ENCODE measurements around the gene STARD9. TPM values are rescaled to one million over a fixed set of nuclear protein-coding genes. Genes with fewer than 3 reads are reported as not detected.

STARD9 gene
- total and polyA plus RNA-seq, 2 experiments from 2014 or later = 1.8 to 6.2 TPM

DNA sequence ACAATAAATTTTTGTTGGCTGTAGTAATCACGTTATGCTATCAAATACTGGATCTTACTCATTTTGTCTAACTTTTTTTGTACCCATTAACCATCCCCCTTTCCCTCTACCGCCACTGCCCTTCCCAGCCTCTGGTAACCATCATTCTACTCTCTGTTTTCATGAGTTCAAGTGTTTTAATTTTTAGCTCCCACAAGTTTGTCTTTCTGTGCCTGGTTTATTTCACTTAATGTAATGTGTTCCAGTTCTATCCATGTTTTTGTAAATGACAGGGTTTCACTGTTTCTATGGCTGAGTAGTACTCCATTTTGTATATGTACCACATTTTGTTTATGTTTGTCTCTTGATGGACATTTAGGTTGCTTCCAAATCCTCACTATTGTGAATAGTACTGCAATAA, 52.1 kb downstream of the STARD9 start:
- no peaks in the 10 kb centered on the region for H3K9me2 ChIP-seq (ENCODE audit: insufficient read depth)
- H3K27me3 ChIP-seq (ENCODE audit: insufficient read depth) = no peaks in the 10 kb centered on the region
- H2AFZ ChIP-seq = no peak overlapping the region
- H3K9me3 Mint-ChIP-seq = no peaks in the 10 kb centered on the region; the same call in 1 of the 3 replicates
- no peak overlapping the region for H3K4me2 ChIP-seq
- TF ChIP-seq, protein P1, sequence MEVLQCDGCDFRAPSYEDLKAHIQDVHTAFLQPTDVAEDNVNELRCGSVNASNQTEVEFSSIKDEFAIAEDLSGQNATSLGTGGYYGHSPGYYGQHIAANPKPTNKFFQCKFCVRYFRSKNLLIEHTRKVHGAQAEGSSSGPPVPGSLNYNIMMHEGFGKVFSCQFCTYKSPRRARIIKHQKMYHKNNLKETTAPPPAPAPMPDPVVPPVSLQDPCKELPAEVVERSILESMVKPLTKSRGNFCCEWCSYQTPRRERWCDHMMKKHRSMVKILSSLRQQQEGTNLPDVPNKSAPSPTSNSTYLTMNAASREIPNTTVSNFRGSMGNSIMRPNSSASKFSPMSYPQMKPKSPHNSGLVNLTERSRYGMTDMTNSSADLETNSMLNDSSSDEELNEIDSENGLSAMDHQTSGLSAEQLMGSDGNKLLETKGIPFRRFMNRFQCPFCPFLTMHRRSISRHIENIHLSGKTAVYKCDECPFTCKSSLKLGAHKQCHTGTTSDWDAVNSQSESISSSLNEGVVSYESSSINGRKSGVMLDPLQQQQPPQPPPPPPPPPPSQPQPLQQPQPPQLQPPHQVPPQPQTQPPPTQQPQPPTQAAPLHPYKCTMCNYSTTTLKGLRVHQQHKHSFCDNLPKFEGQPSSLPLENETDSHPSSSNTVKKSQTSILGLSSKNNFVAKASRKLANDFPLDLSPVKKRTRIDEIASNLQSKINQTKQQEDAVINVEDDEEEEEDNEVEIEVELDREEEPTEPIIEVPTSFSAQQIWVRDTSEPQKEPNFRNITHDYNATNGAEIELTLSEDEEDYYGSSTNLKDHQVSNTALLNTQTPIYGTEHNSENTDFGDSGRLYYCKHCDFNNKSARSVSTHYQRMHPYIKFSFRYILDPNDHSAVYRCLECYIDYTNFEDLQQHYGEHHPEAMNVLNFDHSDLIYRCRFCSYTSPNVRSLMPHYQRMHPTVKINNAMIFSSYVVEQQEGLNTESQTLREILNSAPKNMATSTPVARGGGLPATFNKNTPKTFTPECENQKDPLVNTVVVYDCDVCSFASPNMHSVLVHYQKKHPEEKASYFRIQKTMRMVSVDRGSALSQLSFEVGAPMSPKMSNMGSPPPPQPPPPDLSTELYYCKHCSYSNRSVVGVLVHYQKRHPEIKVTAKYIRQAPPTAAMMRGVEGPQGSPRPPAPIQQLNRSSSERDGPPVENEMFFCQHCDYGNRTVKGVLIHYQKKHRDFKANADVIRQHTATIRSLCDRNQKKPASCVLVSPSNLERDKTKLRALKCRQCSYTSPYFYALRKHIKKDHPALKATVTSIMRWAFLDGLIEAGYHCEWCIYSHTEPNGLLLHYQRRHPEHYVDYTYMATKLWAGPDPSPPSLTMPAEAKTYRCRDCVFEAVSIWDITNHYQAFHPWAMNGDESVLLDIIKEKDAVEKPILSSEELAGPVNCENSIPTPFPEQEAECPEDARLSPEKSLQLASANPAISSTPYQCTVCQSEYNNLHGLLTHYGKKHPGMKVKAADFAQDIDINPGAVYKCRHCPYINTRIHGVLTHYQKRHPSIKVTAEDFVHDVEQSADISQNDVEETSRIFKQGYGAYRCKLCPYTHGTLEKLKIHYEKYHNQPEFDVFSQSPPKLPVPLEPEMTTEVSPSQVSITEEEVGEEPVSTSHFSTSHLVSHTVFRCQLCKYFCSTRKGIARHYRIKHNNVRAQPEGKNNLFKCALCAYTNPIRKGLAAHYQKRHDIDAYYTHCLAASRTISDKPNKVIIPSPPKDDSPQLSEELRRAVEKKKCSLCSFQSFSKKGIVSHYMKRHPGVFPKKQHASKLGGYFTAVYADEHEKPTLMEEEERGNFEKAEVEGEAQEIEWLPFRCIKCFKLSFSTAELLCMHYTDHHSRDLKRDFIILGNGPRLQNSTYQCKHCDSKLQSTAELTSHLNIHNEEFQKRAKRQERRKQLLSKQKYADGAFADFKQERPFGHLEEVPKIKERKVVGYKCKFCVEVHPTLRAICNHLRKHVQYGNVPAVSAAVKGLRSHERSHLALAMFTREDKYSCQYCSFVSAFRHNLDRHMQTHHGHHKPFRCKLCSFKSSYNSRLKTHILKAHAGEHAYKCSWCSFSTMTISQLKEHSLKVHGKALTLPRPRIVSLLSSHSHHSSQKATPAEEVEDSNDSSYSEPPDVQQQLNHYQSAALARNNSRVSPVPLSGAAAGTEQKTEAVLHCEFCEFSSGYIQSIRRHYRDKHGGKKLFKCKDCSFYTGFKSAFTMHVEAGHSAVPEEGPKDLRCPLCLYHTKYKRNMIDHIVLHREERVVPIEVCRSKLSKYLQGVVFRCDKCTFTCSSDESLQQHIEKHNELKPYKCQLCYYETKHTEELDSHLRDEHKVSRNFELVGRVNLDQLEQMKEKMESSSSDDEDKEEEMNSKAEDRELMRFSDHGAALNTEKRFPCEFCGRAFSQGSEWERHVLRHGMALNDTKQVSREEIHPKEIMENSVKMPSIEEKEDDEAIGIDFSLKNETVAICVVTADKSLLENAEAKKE (CRISPR knock-in tag; IDR thresholded peaks at IDR 0.05) = no peak
- no peak for TF ChIP-seq EZH2 (IDR thresholded peaks at IDR 0.05; ENCODE audit: low read depth, unreplicated experiment)
- TF ChIP-seq, protein P2, sequence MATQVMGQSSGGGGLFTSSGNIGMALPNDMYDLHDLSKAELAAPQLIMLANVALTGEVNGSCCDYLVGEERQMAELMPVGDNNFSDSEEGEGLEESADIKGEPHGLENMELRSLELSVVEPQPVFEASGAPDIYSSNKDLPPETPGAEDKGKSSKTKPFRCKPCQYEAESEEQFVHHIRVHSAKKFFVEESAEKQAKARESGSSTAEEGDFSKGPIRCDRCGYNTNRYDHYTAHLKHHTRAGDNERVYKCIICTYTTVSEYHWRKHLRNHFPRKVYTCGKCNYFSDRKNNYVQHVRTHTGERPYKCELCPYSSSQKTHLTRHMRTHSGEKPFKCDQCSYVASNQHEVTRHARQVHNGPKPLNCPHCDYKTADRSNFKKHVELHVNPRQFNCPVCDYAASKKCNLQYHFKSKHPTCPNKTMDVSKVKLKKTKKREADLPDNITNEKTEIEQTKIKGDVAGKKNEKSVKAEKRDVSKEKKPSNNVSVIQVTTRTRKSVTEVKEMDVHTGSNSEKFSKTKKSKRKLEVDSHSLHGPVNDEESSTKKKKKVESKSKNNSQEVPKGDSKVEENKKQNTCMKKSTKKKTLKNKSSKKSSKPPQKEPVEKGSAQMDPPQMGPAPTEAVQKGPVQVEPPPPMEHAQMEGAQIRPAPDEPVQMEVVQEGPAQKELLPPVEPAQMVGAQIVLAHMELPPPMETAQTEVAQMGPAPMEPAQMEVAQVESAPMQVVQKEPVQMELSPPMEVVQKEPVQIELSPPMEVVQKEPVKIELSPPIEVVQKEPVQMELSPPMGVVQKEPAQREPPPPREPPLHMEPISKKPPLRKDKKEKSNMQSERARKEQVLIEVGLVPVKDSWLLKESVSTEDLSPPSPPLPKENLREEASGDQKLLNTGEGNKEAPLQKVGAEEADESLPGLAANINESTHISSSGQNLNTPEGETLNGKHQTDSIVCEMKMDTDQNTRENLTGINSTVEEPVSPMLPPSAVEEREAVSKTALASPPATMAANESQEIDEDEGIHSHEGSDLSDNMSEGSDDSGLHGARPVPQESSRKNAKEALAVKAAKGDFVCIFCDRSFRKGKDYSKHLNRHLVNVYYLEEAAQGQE (IDR thresholded peaks at IDR 0.05; ENCODE audit: unreplicated experiment) = no peak
- no peak for ATAC-seq
- no peak overlapping the region for H3K4me3 Mint-ChIP-seq
- no peaks in the 10 kb centered on the region for H3F3A ChIP-seq (replicated peaks; ENCODE audit: low read depth)
- H3K4me3 ChIP-seq = no peak overlapping the region
- no peaks in the 10 kb centered on the region for H3K4me1 ChIP-seq (ENCODE audit: insufficient read depth)
- peaks cover 2% of the 10 kb centered on the region for H3K27me3 Mint-ChIP-seq (ENCODE audit: insufficient read depth, low read depth, poor library complexity)
- H3K36me3 Mint-ChIP-seq (ENCODE audit: low read depth) = no peaks in the 10 kb centered on the region
- H3K36me3 ChIP-seq (ENCODE audit: insufficient read depth) = no peaks in the 10 kb centered on the region
- H3K27ac ChIP-seq (ENCODE audit: low read depth) = no peak overlapping the region
- H3K79me2 ChIP-seq (replicated peaks; ENCODE audit: insufficient read depth) = no peaks in the 10 kb centered on the region
- no peak overlapping the region for H3K27ac Mint-ChIP-seq
- H4K20me1 ChIP-seq (replicated peaks; ENCODE audit: insufficient read depth) = no peaks in the 10 kb centered on the region
- no peak for DNase-seq (ENCODE audit: low spot score)
- H3K4me1 Mint-ChIP-seq = peaks cover under 1% of the 10 kb centered on the region; the same call in 1 of the 3 replicates

Data from GM23338 (cell line).